GM12873 (cell line): Measurements from ENCODE around the gene PBX3.

Source experiments
- CTCF ChIP-seq: IDR thresholded peaks from 2 replicates; pipeline ENCODE4 v1.5.1; 2012; ENCODE audit warnings: low read depth, mild to moderate bottlenecking, moderate library complexity, low read length, control low read depth; ENCODE audit not compliant: insufficient read depth; ENCODE audit errors: missing control alignments

Gene PBX3

GRCh38 chr9:125749287-125749935 lies 2.2 kb downstream of the PBX3 start:
- no peak for TF ChIP-seq CTCF

- TF ChIP-seq CTCF: no peak
Measured at GRCh38 chr9:125749951-125750626, 2.9 kb downstream of the PBX3 start.

- TF ChIP-seq CTCF: no peak
Measured at GRCh38 chr9:125750627-125751011, 3.4 kb downstream of the PBX3 start.

- TF ChIP-seq CTCF: no peak
Measured at GRCh38 chr9:125752070-125752628, 5.0 kb downstream of the PBX3 start.

- no peak for TF ChIP-seq CTCF
Measured at GRCh38 chr9:125754096-125754495, 6.9 kb downstream of the PBX3 start.

GRCh38 chr9:125755340-125755739 lies 8.2 kb downstream of the PBX3 start:
- TF ChIP-seq CTCF: no peak

- no peak for TF ChIP-seq CTCF
Measured at GRCh38 chr9:125756518-125756917, 9.3 kb downstream of the PBX3 start.
